SK-N-SH (cell line): ENCODE data around the gene C12orf57. TPM values are rescaled to one million over a fixed set of nuclear protein-coding genes. Genes with fewer than 3 reads are reported as not detected.

Experiments
- CTCF ChIA-PET: fragments of 300-600, 350-600 bp; formaldehyde crosslinking; extraction: SDS; loops from one replicate; lab custom pipeline; 2021; lab: Yijun Ruan, JAX
- POLR2A ChIA-PET: fragments of 350-600 bp; sonication (Branson Sonifier 250); formaldehyde crosslinking; extraction: SDS; loops from one replicate; lab custom pipeline; 2020; ENCODE audit warnings: antibody characterized with exemption, inconsistent platforms; lab: Yijun Ruan, JAX
- DNase-seq: peaks from one replicate; pipeline ENCODE4 v3.0.0; 2012
- H2AFZ ChIP-seq: fragments of 200-600 bp; sonication (generic); 2 replicates; pipeline ENCODE4 v1.8.1; 2016; ENCODE audit warnings: antibody characterized with exemption, mild to moderate bottlenecking, low read depth
- H3F3A ChIP-seq: fragments of 200-600 bp; sonication (generic); replicated peaks from 2 replicates; pipeline ENCODE3; 2016; ENCODE audit warnings: antibody characterized with exemption, mild to moderate bottlenecking; ENCODE audit not compliant: insufficient read depth
- H3K27ac ChIP-seq, 2 experiments: fragments of 200-500 bp in 1 of 2; fragments of 200-600 bp in 1 of 2; sonication (Bioruptor generic) in 1 of 2; sonication (generic), shearing (Covaris generic) in 1 of 2; 2 replicates each; pipeline versions ENCODE4 v1.5.1 to v1.6.1; 2014 to 2016; ENCODE audit warnings: low read depth in 2 of 2, inconsistent platforms in 1 of 2, low read length in 1 of 2, mild to moderate bottlenecking in 1 of 2, mixed read lengths in 1 of 2
- H3K27me3 ChIP-seq: fragments of 200-600 bp; sonication (generic), shearing (Covaris generic); 2 replicates; pipeline ENCODE4 v1.6.1; 2016; ENCODE audit warnings: mixed run types; ENCODE audit not compliant: insufficient read depth
- H3K36me3 ChIP-seq, 2 experiments: fragments of 200-500 bp in 1 of 2; fragments of 200-600 bp in 1 of 2; sonication (Bioruptor generic) in 1 of 2; sonication (generic) in 1 of 2; replicated peaks in 1 of 2; 2 replicates each; pipeline versions ENCODE3 to v1.5.1; 2014 to 2016; ENCODE audit warnings: low read length in 1 of 2, mild to moderate bottlenecking in 1 of 2; ENCODE audit not compliant: insufficient read depth in 2 of 2, control insufficient read depth in 1 of 2
- H3K4me1 ChIP-seq, 2 experiments: fragments of 200-500 bp in 1 of 2; fragments of 200-600 bp in 1 of 2; sonication (Bioruptor generic) in 1 of 2; sonication (generic), shearing (Covaris generic) in 1 of 2; 2 replicates each; pipeline versions ENCODE4 v1.5.1 to v1.6.1; 2014 to 2016; ENCODE audit warnings: low read depth in 1 of 2, low read length in 1 of 2, mixed run types in 1 of 2; ENCODE audit not compliant: insufficient read depth in 2 of 2, control insufficient read depth in 1 of 2
- H3K4me2 ChIP-seq: fragments of 200-600 bp; sonication (generic), shearing (Covaris generic); 2 replicates; pipeline ENCODE4 v1.6.1; 2017; ENCODE audit warnings: mixed run types
- H3K4me3 ChIP-seq, 2 experiments: fragments of 200-500 bp in 1 of 2; fragments of 200-600 bp in 1 of 2; sonication (Bioruptor generic) in 1 of 2; sonication (generic), shearing (Covaris generic) in 1 of 2; 2 replicates each; pipeline versions ENCODE4 v1.5.1 to v1.8.1; 2014 to 2016; ENCODE audit warnings: low read depth in 2 of 2, inconsistent platforms in 1 of 2, low read length in 1 of 2, mild to moderate bottlenecking in 1 of 2, mixed read lengths in 1 of 2, moderate library complexity in 1 of 2
- H3K79me2 ChIP-seq: fragments of 200-600 bp; sonication (generic); 2 replicates; pipeline ENCODE4 v1.8.1; 2017; ENCODE audit warnings: mild to moderate bottlenecking; ENCODE audit not compliant: insufficient read depth
- H3K9ac ChIP-seq: fragments of 200-600 bp; sonication (generic); 2 replicates; pipeline ENCODE4 v1.6.1; 2017; ENCODE audit warnings: mixed run types
- H3K9me2 ChIP-seq: fragments of 200-600 bp; sonication (generic); 2 replicates; pipeline ENCODE4 v1.6.1; 2017; ENCODE audit warnings: mixed run types
- H3K9me3 ChIP-seq: fragments of 200-600 bp; sonication (generic); 2 replicates; pipeline ENCODE4 v1.6.1; 2017; ENCODE audit warnings: mixed run types, mild to moderate bottlenecking, moderate library complexity
- H4K20me1 ChIP-seq: fragments of 200-600 bp; sonication (generic); 2 replicates; pipeline ENCODE4 v1.6.1; 2017; ENCODE audit warnings: mild to moderate bottlenecking, mixed run types; ENCODE audit not compliant: insufficient read depth
- ELF1 ChIP-seq: IDR thresholded peaks from 2 replicates; pipeline ENCODE4 v1.4.0; 2012
- JUND ChIP-seq: IDR thresholded peaks from 2 replicates; pipeline ENCODE4 v1.4.0; 2012
- SIN3A ChIP-seq: IDR thresholded peaks from 2 replicates; pipeline ENCODE4 v1.6.1; 2012; ENCODE audit warnings: low read depth, mild to moderate bottlenecking, low read length, moderate library complexity, borderline replicate concordance
- TAF1 ChIP-seq: IDR thresholded peaks from 2 replicates; pipeline ENCODE4 v1.6.1; 2012; ENCODE audit warnings: low read depth, mild to moderate bottlenecking, low read length, moderate library complexity, borderline replicate concordance
- WGBS: methylation state at CpG from one replicate; pipeline ENCODE4 v1.1.6; 2017; ENCODE audit warnings: low lambda C conversion rate; 5-methylcytosine and 5-hydroxymethylcytosine counted together
- polyA plus RNA-seq, 3 experiments: library from polyadenylated mRNA; depleted of rRNA; stranded (reverse); fragments of >200 nt; gene quantifications; 2 replicates each; pipeline ENCODE4 v1.2.3, GENCODE V29; 2012
- TF ChIP-seq, protein P1 (sequence below): fragments of 200-600 bp; sonication (generic); IDR thresholded peaks from 2 replicates; pipeline ENCODE4 v1.6.1; 2017; ENCODE audit warnings: antibody characterized with exemption, mild to moderate bottlenecking, moderate library complexity
- TF ChIP-seq, protein P2 (sequence below): IDR thresholded peaks from 2 replicates; pipeline ENCODE4 v1.4.0; 2012; ENCODE audit warnings: low read depth, borderline replicate concordance

The C12orf57 gene
- polyA plus RNA-seq, 1 of the 3 experiments (the other 2 are of a cell fraction): 659 TPM

DNA sequence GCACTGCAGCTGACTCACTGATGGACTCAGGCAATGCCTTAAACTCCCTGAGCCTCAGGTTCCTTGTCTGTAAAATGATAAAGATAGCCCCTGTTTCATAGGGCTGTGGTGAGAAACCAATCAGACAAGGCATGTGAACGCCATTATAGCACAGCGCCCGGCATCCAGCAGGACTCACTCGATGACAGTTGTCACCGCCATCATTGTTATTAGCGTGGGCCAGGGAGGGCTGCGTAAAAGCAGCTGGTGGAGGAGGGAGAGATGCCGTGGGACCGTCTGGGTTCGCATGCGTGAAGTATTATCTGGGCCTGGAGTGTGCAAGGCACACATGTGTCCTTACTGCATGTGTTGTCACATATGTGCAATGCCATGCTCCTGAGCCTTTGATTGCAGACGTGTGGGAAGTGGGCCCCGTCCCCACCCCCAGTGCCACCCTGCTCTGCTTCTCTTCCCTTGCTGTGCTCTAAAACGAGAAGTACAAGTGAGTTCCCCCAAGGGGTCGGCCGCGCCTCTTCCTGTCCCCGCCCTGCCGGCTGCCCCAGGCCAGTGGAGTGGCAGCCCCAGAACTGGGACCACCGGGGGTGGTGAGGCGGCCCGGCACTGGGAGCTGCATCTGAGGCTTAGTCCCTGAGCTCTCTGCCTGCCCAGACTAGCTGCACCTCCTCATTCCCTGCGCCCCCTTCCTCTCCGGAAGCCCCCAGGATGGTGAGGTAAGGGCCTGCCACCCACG is 7.2 kb downstream of the C12orf57 start, which contains the start of gene PTPN6:
Gene PTPN6, plus strand, starts transcription at position 546 of the 730 bp plus-strand sequence. Its CDS starts 157 bp downstream, at position 703.
- Histone ChIP-seq H3K4me2 (no peak within 1 kb of the TSS), H3K4me1 (no peaks in the 10 kb centered on the region), H3K9ac (no peak within 1 kb of the TSS), H3F3A (no peaks in the 10 kb centered on the region), H3K4me3 (no peak within 1 kb of the TSS), H3K9me3 (no peaks in the 10 kb centered on the region), H3K79me2 (no peaks in the 10 kb centered on the region), H4K20me1 (no peaks in the 10 kb centered on the region), H3K9me2 (no peaks in the 10 kb centered on the region), H3K36me3 (peaks cover 0 to 3% of the 10 kb centered on the region in 2 experiments), H2AFZ (no peak within 1 kb of the TSS), H3K27ac (no peak within 1 kb of the TSS), H3K27me3 (no peaks in the 10 kb centered on the region)
- peak; percentile 11 for DNase-seq
- POLR2A ChIA-PET: no interaction called here
- CTCF ChIA-PET: interaction anchor here (0.8 to 2.9 kb wide), 2 partner anchors 26 to 160 kb away, joined by 3 to 10 read pairs; no protein-coding TSS in a partner anchor
- WGBS: 95% methylated on average over 14 of the region's 25 CpGs
- TF ChIP-seq ELF1 (no peak), JUND (no peak), SIN3A (no peak), TAF1 (no peak)
- TF ChIP-seq, protein P1, sequence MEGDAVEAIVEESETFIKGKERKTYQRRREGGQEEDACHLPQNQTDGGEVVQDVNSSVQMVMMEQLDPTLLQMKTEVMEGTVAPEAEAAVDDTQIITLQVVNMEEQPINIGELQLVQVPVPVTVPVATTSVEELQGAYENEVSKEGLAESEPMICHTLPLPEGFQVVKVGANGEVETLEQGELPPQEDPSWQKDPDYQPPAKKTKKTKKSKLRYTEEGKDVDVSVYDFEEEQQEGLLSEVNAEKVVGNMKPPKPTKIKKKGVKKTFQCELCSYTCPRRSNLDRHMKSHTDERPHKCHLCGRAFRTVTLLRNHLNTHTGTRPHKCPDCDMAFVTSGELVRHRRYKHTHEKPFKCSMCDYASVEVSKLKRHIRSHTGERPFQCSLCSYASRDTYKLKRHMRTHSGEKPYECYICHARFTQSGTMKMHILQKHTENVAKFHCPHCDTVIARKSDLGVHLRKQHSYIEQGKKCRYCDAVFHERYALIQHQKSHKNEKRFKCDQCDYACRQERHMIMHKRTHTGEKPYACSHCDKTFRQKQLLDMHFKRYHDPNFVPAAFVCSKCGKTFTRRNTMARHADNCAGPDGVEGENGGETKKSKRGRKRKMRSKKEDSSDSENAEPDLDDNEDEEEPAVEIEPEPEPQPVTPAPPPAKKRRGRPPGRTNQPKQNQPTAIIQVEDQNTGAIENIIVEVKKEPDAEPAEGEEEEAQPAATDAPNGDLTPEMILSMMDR: no peak
- TF ChIP-seq, protein P2, sequence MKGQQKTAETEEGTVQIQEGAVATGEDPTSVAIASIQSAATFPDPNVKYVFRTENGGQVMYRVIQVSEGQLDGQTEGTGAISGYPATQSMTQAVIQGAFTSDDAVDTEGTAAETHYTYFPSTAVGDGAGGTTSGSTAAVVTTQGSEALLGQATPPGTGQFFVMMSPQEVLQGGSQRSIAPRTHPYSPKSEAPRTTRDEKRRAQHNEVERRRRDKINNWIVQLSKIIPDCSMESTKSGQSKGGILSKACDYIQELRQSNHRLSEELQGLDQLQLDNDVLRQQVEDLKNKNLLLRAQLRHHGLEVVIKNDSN: no peak

DNA sequence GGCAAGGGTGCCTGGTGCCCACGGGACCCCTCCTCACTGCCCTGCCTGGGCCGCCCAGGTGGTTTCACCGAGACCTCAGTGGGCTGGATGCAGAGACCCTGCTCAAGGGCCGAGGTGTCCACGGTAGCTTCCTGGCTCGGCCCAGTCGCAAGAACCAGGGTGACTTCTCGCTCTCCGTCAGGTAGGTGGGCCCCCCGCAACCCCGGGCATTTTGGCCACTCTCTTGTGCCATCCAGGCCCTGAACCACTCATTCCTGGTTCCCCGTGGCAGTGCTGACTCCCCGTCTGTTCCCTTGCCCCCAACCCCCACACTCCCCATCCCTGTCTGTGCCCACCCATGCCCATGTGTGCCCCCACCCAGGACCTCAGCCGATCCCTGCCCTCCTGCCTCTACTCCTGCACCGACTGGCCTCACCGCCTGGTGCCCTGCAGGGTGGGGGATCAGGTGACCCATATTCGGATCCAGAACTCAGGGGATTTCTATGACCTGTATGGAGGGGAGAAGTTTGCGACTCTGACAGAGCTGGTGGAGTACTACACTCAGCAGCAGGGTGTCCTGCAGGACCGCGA is 7.8 kb downstream of the C12orf57 start:
- 84% methylated on average over 12 of the region's 20 CpGs for WGBS
- POLR2A ChIA-PET: no interaction called here
- H3K9ac ChIP-seq: no peak overlapping the region

More for the DNA sequence above, 7.8 kb downstream of the C12orf57 start:
- H3K36me3 ChIP-seq: peaks cover 0 to 3% of the 10 kb centered on the region in 2 experiments
- H3K4me3 ChIP-seq: no peak overlapping the region
- no peak overlapping the region for H3K27ac ChIP-seq
- CTCF ChIA-PET: interaction anchor here (0.8 to 1.9 kb wide), 4 partner anchors 11 to 160 kb away, joined by 3 to 7 read pairs (median 6); no protein-coding TSS in a partner anchor
- no peaks in the 10 kb centered on the region for H3K27me3 ChIP-seq
- DNase-seq: peak; percentile 18
- H3K9me2 ChIP-seq: no peaks in the 10 kb centered on the region
- no peak overlapping the region for H3K4me2 ChIP-seq
- no peaks in the 10 kb centered on the region for H3K9me3 ChIP-seq
- TF ChIP-seq, protein P2: no peak
- no peaks in the 10 kb centered on the region for H3K79me2 ChIP-seq
- H4K20me1 ChIP-seq: no peaks in the 10 kb centered on the region
- H2AFZ ChIP-seq: no peak overlapping the region
- H3K4me1 ChIP-seq: no peaks in the 10 kb centered on the region
- no peaks in the 10 kb centered on the region for H3F3A ChIP-seq
